Hepatocyte (in vitro differentiated cells): Measurements from ENCODE around the gene OR9Q1. TPM values are rescaled to one million over a fixed set of nuclear protein-coding genes. Genes with fewer than 3 reads are reported as not detected.
"Not testable (repeated sequence)": the region's sequence is repeated elsewhere in the genome, so short reads cannot be mapped to it uniquely, and the experiment has no call there.

Experiments
- DNase-seq: peaks from one replicate; pipeline ENCODE4 v3.0.0-alpha.2; 2016; ENCODE audit warnings: low spot score
- H2AFZ ChIP-seq: fragments of 200-600 bp; sonication (generic); 2 replicates; pipeline ENCODE4 v1.6.0; 2016; ENCODE audit warnings: antibody characterized with exemption, mild to moderate bottlenecking
- H3K27ac ChIP-seq: fragments of 200-600 bp; sonication (generic); 2 replicates; pipeline ENCODE4 v1.5.1; 2016; ENCODE audit warnings: mild to moderate bottlenecking
- H3K27me3 ChIP-seq: fragments of 200-600 bp; sonication (generic); 2 replicates; pipeline ENCODE4 v1.6.1; 2016
- H3K36me3 ChIP-seq: fragments of 200-600 bp; sonication (generic); replicated peaks from 2 replicates; pipeline ENCODE4 v1.5.1; 2016; ENCODE audit warnings: low read depth; ENCODE audit not compliant: insufficient read depth
- H3K4me1 ChIP-seq: fragments of 200-600 bp; sonication (generic); 2 replicates; pipeline ENCODE4 v1.5.1; 2016; ENCODE audit warnings: mild to moderate bottlenecking, moderate library complexity; ENCODE audit not compliant: insufficient read depth
- H3K4me2 ChIP-seq: fragments of 200-600 bp; sonication (generic); 2 replicates; pipeline ENCODE4 v1.6.0; 2016
- H3K4me3 ChIP-seq: fragments of 200-600 bp; sonication (generic); 2 replicates; pipeline ENCODE4 v1.5.1; 2016; ENCODE audit warnings: mild to moderate bottlenecking
- H3K79me2 ChIP-seq: fragments of 200-600 bp; sonication (generic); 2 replicates; pipeline ENCODE4 v1.6.0; 2017; ENCODE audit warnings: mild to moderate bottlenecking
- H3K9me2 ChIP-seq: fragments of 200-600 bp; sonication (generic); replicated peaks from 2 replicates; pipeline ENCODE4 v1.6.0; 2017; ENCODE audit warnings: mild to moderate bottlenecking; ENCODE audit not compliant: insufficient read depth
- H3K9me3 ChIP-seq: fragments of 200-600 bp; sonication (generic); 2 replicates; pipeline ENCODE4 v1.5.1; 2016; ENCODE audit warnings: low read depth, mild to moderate bottlenecking
- H4K20me1 ChIP-seq: fragments of 200-600 bp; sonication (generic); 2 replicates; pipeline ENCODE4 v1.6.0; 2016; ENCODE audit warnings: mild to moderate bottlenecking; ENCODE audit not compliant: insufficient read depth, poor library complexity, severe bottlenecking
- EZH2 ChIP-seq: fragments of 200-600 bp; sonication (generic); IDR thresholded peaks from 2 replicates; pipeline ENCODE4 v1.6.1; 2016; ENCODE audit warnings: antibody characterized with exemption, mild to moderate bottlenecking, borderline replicate concordance
- EZH2phosphoT487 ChIP-seq: fragments of 200-600 bp; sonication (generic); IDR thresholded peaks from one replicate; pipeline ENCODE4 v1.6.1; 2018; ENCODE audit warnings: antibody characterized with exemption, mild to moderate bottlenecking, low read depth, moderate library complexity; ENCODE audit not compliant: unreplicated experiment, severe bottlenecking
- WGBS: methylation state at CpG from one replicate; pipeline ENCODE4 v1.1.6; 2016; ENCODE audit warnings: low lambda C conversion rate; ENCODE audit errors: missing lambda C conversion rate; 5-methylcytosine and 5-hydroxymethylcytosine counted together
- polyA plus RNA-seq: library from polyadenylated mRNA; unstranded; fragments of >200 nt; fragmentation: Nextera tagmentation; extraction: Ambion mirVana; gene quantifications from 2 replicates; pipeline ENCODE4 v1.2.1, GENCODE V29; 2016
- total RNA-seq: library from RNA; depleted of rRNA; stranded (reverse); fragments of >200 nt; gene quantifications from 2 replicates; pipeline ENCODE4 v1.2.3, GENCODE V29; 2014
- TF ChIP-seq, protein P1 (sequence below): fragments of 200-600 bp; sonication (generic); IDR thresholded peaks from 2 replicates; pipeline ENCODE4 v1.5.1; 2016; ENCODE audit warnings: antibody characterized with exemption, mild to moderate bottlenecking; ENCODE audit not compliant: poor library complexity

Gene OR9Q1
- total and polyA plus RNA-seq, 2 experiments from 2014 or later: not detected

DNA sequence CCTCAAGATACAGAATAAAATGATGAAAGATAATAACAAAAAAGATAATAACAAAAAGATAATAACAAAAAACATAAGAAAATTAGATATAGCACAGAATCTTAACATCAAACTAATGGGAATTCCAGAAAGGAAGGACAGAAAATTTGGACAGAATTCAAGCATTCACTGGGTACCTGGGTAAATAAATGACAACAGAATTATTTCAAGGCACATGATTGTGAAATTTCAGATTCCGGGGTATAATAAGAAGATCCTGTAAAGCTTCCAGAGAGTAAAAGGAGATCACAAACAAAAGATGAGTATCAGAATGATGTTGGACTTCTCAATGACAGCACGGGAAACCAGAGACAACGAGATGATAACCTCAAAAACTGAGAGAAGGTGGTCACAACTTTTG is 42.1 kb upstream of the OR9Q1 start:
- Histone ChIP-seq H3K27ac (no peak overlapping the region), H2AFZ (no peak overlapping the region), H3K79me2 (no peaks in the 10 kb centered on the region), H3K4me2 (no peak overlapping the region), H3K9me3 (no peaks in the 10 kb centered on the region), H4K20me1 (no peaks in the 10 kb centered on the region), H3K36me3 (no peaks in the 10 kb centered on the region), H3K4me3 (no peak overlapping the region), H3K4me1 (peaks cover 14% of the 10 kb centered on the region), H3K9me2 (no peaks in the 10 kb centered on the region), H3K27me3 (no peaks in the 10 kb centered on the region)
- 89% methylated on average over 3 of the region's 3 CpGs for WGBS
- no peak for DNase-seq
- no peak for TF ChIP-seq EZH2
- no peak for TF ChIP-seq EZH2phosphoT487
- TF ChIP-seq, protein P1, sequence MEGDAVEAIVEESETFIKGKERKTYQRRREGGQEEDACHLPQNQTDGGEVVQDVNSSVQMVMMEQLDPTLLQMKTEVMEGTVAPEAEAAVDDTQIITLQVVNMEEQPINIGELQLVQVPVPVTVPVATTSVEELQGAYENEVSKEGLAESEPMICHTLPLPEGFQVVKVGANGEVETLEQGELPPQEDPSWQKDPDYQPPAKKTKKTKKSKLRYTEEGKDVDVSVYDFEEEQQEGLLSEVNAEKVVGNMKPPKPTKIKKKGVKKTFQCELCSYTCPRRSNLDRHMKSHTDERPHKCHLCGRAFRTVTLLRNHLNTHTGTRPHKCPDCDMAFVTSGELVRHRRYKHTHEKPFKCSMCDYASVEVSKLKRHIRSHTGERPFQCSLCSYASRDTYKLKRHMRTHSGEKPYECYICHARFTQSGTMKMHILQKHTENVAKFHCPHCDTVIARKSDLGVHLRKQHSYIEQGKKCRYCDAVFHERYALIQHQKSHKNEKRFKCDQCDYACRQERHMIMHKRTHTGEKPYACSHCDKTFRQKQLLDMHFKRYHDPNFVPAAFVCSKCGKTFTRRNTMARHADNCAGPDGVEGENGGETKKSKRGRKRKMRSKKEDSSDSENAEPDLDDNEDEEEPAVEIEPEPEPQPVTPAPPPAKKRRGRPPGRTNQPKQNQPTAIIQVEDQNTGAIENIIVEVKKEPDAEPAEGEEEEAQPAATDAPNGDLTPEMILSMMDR: no peak

DNA sequence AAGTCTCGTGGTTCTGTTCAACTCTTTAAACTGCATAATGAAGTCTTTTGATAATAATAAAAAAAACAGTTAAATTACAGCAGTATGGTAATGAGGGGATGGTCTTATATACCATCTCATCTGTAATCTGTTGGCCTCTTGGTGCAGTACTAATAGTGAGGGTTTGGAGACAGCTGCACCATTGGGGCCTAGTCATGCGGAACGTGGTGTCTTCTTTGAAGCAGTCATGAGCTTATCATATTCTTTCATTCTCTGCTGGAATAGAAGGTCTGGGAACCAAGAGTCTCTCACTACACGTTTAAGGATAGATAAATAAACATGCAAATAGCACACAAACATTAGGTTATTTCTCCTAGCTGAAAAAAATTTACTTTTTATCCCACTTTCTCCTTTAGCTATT is 40.9 kb upstream of the OR9Q1 start:
- Histone ChIP-seq H4K20me1 (no peaks in the 10 kb centered on the region), H3K27ac (no peak overlapping the region), H3K4me2 (no peak overlapping the region), H3K4me3 (no peak overlapping the region), H2AFZ (no peak overlapping the region), H3K4me1 (peaks cover 14% of the 10 kb centered on the region), H3K36me3 (no peaks in the 10 kb centered on the region), H3K27me3 (no peaks in the 10 kb centered on the region), H3K79me2 (no peaks in the 10 kb centered on the region), H3K9me2 (no peaks in the 10 kb centered on the region), H3K9me3 (no peaks in the 10 kb centered on the region)
- TF ChIP-seq EZH2: no peak
- TF ChIP-seq EZH2phosphoT487: no peak
- TF ChIP-seq, protein P1: no peak
- 84% methylated on average over 4 of the region's 4 CpGs for WGBS
- no peak for DNase-seq

DNA sequence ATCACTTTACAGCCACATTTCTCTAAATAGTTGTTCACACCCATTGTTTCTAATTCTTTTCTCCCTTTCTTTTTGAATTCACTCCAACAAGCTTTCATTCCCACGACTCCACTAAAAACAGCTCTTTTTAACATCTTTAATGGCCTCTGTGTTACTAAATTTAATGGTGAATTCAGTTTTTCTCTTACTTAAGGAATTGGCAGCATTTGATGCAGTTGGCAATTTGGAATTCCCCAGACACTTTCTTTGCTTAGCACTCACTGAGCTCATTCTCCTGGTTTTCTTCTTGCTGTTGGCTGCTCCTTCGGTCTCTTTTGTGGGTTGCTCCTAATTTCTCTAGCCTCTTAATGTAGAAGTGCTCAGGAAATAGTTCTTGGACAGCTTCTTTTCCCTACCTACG is 40.5 kb upstream of the OR9Q1 start:
- TF ChIP-seq, protein P1: no peak
- TF ChIP-seq EZH2: no peak
- no peaks in the 10 kb centered on the region for H3K9me3 ChIP-seq
- no peaks in the 10 kb centered on the region for H3K36me3 ChIP-seq
- H4K20me1 ChIP-seq: no peaks in the 10 kb centered on the region
- H3K79me2 ChIP-seq: no peaks in the 10 kb centered on the region
- no peak overlapping the region for H2AFZ ChIP-seq
- no peak overlapping the region for H3K4me2 ChIP-seq
- DNase-seq: no peak
- no peak overlapping the region for H3K27ac ChIP-seq
- 84% methylated on average over 3 of the region's 3 CpGs for WGBS
- no peak overlapping the region for H3K4me3 ChIP-seq
- no peaks in the 10 kb centered on the region for H3K9me2 ChIP-seq
- H3K4me1 ChIP-seq: peaks cover 10% of the 10 kb centered on the region
- H3K27me3 ChIP-seq: no peaks in the 10 kb centered on the region

DNA sequence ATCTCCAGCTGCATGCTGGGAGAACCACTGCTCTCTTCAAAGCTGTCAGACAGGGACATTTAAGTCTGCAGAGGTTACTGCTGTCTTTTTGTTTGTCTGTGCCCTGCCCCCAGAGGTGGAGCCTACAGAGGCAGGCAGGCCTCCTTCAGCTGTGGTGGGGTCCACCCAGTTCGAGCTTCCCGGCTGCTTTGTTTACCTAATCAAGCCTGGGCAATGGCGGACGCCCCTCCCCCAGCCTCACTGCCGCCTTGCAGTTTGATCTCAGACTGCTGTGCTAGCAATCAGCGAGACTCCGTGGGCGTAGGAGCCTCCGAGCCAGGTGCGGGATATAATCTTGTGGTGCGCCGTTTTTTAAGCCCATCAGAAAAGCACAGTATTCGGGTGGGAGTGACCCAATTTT is 24.2 kb upstream of the OR9Q1 start:
- not testable (repeated sequence) for H3K27me3 ChIP-seq, H2AFZ ChIP-seq, H4K20me1 ChIP-seq, H3K4me3 ChIP-seq, H3K9me3 ChIP-seq, H3K4me1 ChIP-seq, H3K27ac ChIP-seq, H3K79me2 ChIP-seq, H3K9me2 ChIP-seq, DNase-seq, H3K4me2 ChIP-seq, H3K36me3 ChIP-seq
- WGBS: 67% methylated on average over 12 of the region's 13 CpGs

DNA sequence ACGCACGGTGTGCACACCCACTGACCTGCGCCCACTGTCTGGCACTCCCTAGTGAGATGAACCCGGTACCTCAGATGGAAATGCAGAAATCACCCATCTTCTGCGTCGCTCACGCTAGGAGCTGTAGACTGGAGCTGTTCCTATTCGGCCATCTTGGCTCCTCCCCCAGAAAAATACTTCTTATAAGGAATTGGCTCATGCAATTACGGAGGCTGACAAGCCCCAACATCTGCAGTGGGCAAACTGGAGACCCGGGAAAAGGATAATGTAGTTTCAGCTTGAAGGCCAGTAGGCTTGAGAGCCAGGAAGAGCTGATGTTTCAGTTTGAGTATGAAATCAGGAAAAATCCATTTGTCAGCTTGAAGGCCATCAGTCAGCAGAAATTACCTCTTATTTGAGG is 23.7 kb upstream of the OR9Q1 start:
- H3K4me3 ChIP-seq, H3K9me2 ChIP-seq, H2AFZ ChIP-seq, H3K27me3 ChIP-seq, H3K27ac ChIP-seq, H3K4me2 ChIP-seq, H3K79me2 ChIP-seq, H3K9me3 ChIP-seq, H3K36me3 ChIP-seq, DNase-seq, H3K4me1 ChIP-seq, H4K20me1 ChIP-seq: not testable (repeated sequence)
- 96% methylated on average over 10 of the region's 10 CpGs for WGBS
